ENCODE results near the gene LDAH. TPM values are rescaled to one million over a fixed set of nuclear protein-coding genes. Genes with fewer than 3 reads are reported as not detected.

Gene LDAH
- total and polyA plus RNA-seq, 2 donors (not counting 3 experiments of a cell fraction or from before 2014, with no cell fraction given) = 12.3 to 24.0 TPM

GRCh38 chr2:20823917-20824316 lies 1.0 kb upstream of the LDAH start:
- Histone ChIP-seq H3K27ac (ENCODE audit: insufficient read depth, low read depth, low read length) (no peak overlapping the region), H3K4me3 (replicated peaks in 1 of 3; ENCODE audit: insufficient read depth in 1 of 3, low read depth in 1 of 3, low read length in 3 of 3) (no peak overlapping the region), H3K9ac (replicated peaks; ENCODE audit: extremely low read depth, insufficient read depth, low read length) (no peak overlapping the region), H3K79me2 (ENCODE audit: control insufficient read depth, insufficient read depth, low read length) (peaks cover 3% of the 10 kb centered on the region), H3K9me1 (replicated peaks; ENCODE audit: control insufficient read depth, extremely low read depth, insufficient read depth, low read length) (no peaks in the 10 kb centered on the region), H3K27me3 (ENCODE audit: control insufficient read depth in 2 of 2, insufficient read depth in 2 of 2, low read length in 2 of 2) (peaks cover 2 to 4% of the 10 kb centered on the region in 2 experiments), H3K4me2 (ENCODE audit: insufficient read depth, low read length) (no peak overlapping the region), H4K20me1 (replicated peaks; ENCODE audit: control insufficient read depth, extremely low read depth, insufficient read depth, low read length) (no peaks in the 10 kb centered on the region), H3K4me1 (ENCODE audit: control insufficient read depth, extremely low read depth, insufficient read depth, low read length) (no peaks in the 10 kb centered on the region), H3K36me3 (ENCODE audit: control insufficient read depth in 2 of 2, extremely low read depth in 1 of 2, insufficient read depth in 2 of 2, low read length in 2 of 2) (no peaks in the 10 kb centered on the region), H3K9me3 (replicated peaks; ENCODE audit: control insufficient read depth, insufficient read depth, low read length) (no peaks in the 10 kb centered on the region), H2AFZ (ENCODE audit: low read depth, low read length) (no peak overlapping the region)
- ChIA-PET POLR2A (no interaction called here), CTCF (interaction anchor here (1.6 to 3.4 kb wide), 2 partner anchors 65 to 163 kb away, joined by 3 to 16 read pairs; no protein-coding TSS in a partner anchor)
- TF ChIP-seq FOS (IDR thresholded peaks at IDR 0.05; ENCODE audit: borderline replicate concordance, insufficient read depth, low read length) (no peak), GATA2 (IDR thresholded peaks at IDR 0.05; ENCODE audit: insufficient read depth, insufficient read length, low read depth, low read length) (no peak), POLR2A (IDR thresholded peaks at IDR 0.05; ENCODE audit: low read depth, low read length) (no peak), JUN (IDR thresholded peaks at IDR 0.05; ENCODE audit: borderline replicate concordance, insufficient read depth, insufficient read length, low read depth) (no peak), MYC (IDR thresholded peaks at IDR 0.05; ENCODE audit: low read depth, low read length) (no peak), EZH2 (IDR thresholded peaks at IDR 0.05; ENCODE audit: borderline replicate concordance, low read depth, low read length, severe bottlenecking) (no peak), POLR2AphosphoS5 (IDR thresholded peaks at IDR 0.05; ENCODE audit: insufficient read depth, low read depth, low read length) (no peak)
- TF ChIP-seq, protein P1, sequence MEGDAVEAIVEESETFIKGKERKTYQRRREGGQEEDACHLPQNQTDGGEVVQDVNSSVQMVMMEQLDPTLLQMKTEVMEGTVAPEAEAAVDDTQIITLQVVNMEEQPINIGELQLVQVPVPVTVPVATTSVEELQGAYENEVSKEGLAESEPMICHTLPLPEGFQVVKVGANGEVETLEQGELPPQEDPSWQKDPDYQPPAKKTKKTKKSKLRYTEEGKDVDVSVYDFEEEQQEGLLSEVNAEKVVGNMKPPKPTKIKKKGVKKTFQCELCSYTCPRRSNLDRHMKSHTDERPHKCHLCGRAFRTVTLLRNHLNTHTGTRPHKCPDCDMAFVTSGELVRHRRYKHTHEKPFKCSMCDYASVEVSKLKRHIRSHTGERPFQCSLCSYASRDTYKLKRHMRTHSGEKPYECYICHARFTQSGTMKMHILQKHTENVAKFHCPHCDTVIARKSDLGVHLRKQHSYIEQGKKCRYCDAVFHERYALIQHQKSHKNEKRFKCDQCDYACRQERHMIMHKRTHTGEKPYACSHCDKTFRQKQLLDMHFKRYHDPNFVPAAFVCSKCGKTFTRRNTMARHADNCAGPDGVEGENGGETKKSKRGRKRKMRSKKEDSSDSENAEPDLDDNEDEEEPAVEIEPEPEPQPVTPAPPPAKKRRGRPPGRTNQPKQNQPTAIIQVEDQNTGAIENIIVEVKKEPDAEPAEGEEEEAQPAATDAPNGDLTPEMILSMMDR (IDR thresholded peaks at IDR 0.05; ENCODE audit: extremely low read depth in 1 of 2, insufficient read depth in 1 of 2, low read depth in 1 of 2, low read length in 2 of 2) = no peak
- TF ChIP-seq, protein P2, sequence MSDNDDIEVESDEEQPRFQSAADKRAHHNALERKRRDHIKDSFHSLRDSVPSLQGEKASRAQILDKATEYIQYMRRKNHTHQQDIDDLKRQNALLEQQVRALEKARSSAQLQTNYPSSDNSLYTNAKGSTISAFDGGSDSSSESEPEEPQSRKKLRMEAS (IDR thresholded peaks at IDR 0.05; ENCODE audit: insufficient read depth, insufficient read length) = no peak
- dilution Hi-C loops (cut with MboI; ENCODE audit: extremely low pct_ligation_motif_present, low sequenced_read_pairs) (no loop called here), intact Hi-C loops (cut with micrococcal nuclease) (loop anchor here (1.0 to 10.0 kb wide), 3 partner anchors 139 to 379 kb away; partner anchors contain the start of gene RHOB)
- FAIRE-seq (no peak), DNase-seq (ENCODE audit: low read depth, low spot score) (no peak)
- no TSS peak for BruUV-seq (replicated peaks)

Measured in endothelial cell of umbilical vein (primary cell).